ENCODE results near the gene EHD1.

Gene EHD1

GRCh38 chr11:64845129-64845775, 33.2 kb downstream of the EHD1 start:
- no peak for DNase-seq

- peak in 10 of 56 donors; percentile 9 to 54 (median 22) for DNase-seq
Observed at GRCh38 chr11:64844330-64845128, 33.9 kb downstream of the EHD1 start, which contains the start of gene CDC42BPG. Gene CDC42BPG (minus strand): TSS chr11:64844653. CDS start chr11:64844569, 84 bp downstream.

- DNase-seq: no peak
Observed at GRCh38 chr11:64843686-64844329, 34.6 kb downstream of the EHD1 start.

DNA sequence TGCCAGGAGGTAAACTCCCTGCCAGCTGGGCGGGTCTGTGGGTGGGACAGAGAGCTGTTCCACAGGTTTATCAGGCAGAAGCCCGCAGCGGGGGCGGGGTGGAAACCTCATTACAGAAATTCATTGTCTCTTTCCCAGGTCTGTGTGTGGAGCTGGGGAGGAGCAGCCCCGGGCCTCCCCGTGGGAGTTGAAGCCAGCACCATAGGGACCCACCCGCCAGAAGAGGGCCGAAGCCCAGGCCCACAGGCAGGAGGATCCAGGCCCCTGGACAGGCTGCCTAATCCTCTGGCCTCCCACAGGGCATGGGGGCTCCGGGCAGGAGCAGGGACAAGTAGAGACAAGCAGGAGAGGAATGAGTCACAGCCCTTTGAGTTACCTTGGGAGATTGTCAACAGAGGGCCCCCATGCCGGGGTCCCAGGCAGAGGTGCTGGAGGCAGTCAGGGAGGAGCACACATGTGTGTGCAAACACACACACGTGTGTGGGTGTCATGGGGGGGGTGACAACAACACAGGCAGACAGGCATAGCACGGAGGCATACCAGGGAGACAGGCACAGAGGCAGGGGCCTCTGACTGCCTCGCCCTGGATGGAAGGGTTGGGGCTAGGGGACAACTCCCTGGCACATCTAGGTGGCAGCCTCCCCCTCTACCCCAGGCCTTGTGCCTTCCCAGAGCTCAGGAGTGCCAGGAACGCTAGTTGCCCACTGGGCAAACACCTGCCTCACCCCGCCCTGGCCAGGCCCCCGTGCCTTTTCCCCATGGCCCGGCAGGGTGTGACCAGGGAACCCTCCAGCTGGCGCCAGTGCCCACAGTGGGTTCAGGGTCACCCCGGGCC, 35.4 kb downstream of the EHD1 start:
- no peak for DNase-seq

DNA sequence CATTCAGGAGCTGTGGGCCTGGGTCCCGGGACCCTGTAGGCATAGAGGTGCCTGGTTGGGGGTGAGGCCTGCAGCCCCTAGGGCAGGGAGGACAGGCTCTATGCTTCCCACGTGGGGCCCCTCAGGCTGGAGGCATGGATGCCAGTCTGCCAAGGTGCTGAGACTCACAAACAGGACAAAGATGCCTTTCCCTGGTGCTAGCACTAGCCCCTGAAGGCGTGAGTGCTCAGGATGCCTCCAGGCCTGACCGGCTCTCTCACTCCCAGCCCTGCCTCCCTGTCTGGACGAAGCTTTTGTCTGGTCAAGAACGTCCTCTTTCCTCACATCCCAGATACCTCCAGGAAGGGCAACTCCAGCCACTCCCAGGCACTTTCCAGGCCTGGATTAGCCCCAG, 36.1 kb downstream of the EHD1 start:
- no peak for DNase-seq

- no peak for DNase-seq
Observed at GRCh38 chr11:64841592-64842365, 36.6 kb downstream of the EHD1 start.

- no peak for DNase-seq
Observed at GRCh38 chr11:64839887-64840782, 38.3 kb downstream of the EHD1 start.

GRCh38 chr11:64839335-64839734, 39.1 kb downstream of the EHD1 start:
- no peak for DNase-seq

DNA sequence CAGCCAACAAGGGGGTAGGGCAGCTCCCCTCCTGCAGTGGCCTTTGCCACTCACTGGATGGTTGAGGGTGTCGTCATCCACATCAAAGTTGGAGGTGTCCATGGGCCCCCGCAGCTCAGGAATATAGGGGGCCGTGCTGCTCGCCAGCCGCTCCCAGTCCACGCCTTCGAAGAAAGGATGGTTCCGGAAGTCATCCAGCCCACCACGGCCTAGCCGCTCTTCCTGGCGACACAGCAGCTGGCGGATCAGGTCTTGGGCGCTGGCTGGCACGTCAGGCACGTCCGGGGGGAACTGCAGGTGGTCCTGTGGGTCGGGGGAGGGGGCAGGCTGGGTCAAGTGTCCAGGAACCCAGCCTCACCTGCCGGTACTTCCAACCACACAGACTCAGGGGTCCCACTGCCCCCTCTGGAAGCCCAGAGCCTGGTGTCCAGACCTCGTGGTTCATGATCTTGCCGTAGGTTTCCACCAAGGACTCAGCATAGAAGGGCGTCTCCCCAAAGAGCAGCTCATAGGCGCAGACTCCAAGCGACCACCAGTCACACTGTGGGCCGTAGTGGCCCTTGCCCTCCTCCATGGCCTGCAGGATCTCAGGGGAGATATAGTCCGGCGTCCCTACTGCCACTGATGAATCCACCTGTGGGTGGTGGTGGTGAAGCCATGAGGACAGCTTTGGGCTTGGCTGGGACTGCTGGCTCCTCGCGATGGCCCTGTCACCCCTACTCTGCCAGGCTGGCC, 39.7 kb downstream of the EHD1 start:
- no peak for DNase-seq

GRCh38 chr11:64837887-64838351, 40.5 kb downstream of the EHD1 start:
- no peak for DNase-seq

- no peak for DNase-seq
Observed at GRCh38 chr11:64836448-64837072, 41.9 kb downstream of the EHD1 start.

- no peak for DNase-seq
Observed at GRCh38 chr11:64835616-64836447, 42.6 kb downstream of the EHD1 start.

- no peak for DNase-seq
Observed at GRCh38 chr11:64834723-64835615, 43.5 kb downstream of the EHD1 start.

GRCh38 chr11:64834031-64834722, 44.2 kb downstream of the EHD1 start:
- DNase-seq: no peak

GRCh38 chr11:64833509-64833908, 44.9 kb downstream of the EHD1 start:
- no peak for DNase-seq

DNA sequence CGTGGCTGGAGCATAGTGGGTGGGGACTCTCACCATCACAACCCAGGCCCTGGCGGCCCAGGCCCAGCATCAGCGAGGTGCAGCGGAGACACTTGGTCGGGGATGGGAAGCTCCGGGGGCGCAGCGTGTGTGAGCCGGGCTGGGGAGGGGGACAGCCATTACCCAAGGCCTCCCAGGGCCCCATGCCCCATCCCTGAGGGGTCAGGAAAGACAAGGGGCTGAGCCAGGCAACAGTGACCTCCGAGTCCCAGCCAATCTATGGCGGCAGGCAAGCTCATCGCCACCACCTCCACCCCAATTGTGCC, 45.3 kb downstream of the EHD1 start:
- no peak for DNase-seq

Measured in amygdala (tissue), 56 donors.